SHP77 (cell line): ENCODE results near the gene RBKS.
"Not testable (repeated sequence)": the region's sequence is repeated elsewhere in the genome, so short reads cannot be mapped to it uniquely, and the experiment has no call there.

Experiments used
- DNase-seq, 2 experiments: peaks; one replicate each; lab custom pipeline; 2025; lab: John Stamatoyannopoulos, UW

The RBKS gene

DNA sequence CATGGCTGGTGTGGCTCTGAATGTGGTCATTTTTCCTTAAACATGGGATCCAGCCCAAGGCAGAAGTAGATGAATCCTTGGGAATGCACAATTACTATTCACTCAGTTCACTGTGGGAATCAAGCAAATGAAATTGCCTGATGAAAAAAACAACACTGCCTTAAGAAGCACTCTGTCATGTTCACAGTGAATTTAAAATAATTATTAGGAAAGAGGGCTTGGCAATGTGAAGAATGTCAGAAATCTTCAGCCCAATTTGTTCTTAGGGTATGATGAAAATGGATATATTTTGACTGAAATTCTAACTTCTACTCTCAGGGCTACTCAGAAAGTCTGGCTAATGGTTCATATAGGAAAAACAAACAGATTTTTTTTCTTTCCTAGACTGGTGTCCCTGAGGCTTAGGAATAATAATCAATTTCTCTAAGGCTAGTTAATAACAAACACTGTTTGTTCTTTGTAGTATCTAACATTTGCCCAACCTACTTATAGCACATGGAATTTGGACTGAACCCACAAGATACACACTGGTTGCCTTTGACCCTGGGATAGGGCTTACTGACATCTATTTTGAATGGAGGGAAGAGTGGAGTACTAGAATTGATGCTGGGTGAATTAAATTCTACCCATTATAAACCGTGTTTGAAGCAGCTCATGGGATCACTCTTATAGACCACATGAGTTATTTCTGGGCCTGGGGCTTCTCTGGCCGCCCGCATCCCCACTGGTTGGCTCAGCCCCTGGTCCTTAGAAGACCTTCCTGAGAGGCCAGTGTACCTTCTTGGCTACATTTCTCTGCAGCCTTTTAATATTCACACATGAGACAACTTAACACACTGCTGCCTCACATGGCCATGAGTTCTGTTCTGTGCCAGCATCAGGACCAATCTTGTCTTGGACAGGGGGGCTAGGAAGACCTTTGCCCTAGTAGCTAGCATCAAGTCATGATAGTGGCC, 127.0 kb downstream of the RBKS start:
- DNase-seq: no peak

DNA sequence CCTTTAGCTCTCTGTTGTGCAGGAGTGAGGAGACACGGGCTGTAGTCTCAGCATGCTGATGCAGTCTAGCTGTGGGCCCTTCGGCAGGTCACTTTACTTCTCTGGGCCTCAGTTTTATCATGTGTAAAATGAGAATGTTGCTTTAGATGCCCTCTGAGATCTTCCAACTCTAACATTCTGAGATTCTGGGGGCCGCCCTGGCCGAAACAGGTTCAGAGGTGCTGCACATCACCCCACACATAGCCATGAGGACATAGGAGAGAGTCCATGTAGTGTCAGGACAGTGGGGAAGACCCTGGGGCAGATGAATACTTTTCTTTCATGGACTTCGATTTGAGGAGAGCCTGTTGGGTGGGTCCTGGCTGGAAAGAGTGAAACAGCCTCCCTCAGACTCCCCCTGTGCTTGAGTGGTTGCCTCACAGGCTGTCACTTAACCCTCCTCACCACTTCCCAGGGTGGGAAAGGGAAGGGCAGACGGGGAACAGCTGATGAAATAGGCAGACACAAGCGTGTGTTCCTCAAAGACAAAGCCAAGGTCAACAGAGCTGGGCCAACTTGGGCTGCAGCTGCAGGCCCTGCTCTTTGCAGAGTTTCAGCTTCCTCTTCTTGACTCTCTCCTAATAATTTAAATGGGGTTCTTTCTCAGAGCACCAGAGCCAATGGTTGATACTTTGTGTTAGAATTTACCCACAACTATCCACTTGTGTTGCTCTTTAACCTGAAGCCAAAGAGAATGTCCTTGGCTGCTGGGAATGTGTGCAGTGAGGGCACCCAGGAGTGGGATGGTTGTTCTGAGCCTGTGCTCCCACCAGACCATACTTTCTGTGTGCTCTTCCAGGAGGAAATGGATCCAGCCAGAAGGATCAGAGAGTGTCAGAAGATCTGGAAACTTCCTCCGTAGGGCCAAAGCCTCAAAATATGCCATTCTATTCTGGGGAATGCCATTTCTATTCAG, 133.4 kb downstream of the RBKS start:
- DNase-seq: peak; percentile 41 to 53

DNA sequence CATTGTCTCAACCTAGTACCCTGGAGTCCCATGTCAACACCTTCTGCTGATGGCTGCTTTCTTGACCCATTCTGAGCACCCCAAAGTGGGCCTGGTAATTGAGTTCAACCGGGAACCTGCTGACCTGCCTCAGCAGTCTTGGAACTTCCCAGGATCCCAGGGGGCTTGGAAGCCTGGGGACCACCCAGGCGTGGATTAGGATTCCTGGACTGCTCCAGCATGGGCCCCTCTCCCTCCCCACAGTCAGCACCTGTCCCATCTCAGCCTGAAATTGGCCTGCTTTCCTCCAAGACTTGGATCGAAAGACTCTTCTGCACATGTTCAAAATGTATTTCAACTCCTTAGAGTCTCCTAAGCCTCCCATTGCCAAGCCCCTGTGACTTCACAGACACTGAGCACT, 134.1 kb downstream of the RBKS start:
- DNase-seq: no peak

DNA sequence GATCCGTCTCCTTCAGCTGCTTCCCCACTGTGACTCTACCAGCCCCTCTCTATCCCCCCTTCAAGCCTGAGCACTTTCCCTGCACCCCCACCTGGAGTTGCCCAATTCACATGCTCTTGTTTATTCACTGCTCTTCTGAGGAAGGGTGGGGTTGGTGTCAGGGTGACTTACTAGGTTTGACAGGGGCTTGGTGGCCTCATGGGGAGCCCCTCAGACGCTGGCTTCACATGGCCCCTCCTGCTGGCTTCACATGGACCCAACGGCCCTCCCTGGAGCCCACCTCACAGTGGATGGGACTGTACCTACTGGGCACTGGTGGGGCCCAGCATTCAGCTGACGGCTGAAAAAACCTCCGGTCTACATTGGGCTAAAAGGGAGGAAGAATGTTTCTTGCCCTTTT, 135.4 kb downstream of the RBKS start:
- no peak for DNase-seq

DNA sequence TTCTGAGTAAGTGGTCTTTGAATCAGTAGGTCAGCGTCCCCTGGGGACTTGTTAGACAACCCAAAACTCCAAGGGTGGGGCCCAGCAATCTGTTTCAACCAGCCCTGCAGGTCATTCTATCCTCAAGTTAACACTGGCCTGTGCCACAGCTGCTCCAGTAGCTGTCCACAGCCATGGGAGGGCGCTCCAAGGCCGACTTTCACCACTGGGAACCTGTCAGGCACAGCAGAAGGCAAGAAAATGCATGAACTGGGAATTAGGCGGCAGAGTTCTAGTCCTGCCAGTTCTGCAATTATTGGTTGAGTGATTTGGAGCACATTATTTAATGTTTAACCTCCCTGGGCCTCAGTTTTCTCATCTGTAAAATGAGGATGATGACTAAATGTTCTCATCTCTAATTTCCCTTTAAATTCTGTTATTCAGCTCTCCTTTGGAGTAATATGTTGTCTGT, 136.0 kb downstream of the RBKS start:
- DNase-seq: peak; percentile 77 to 84

DNA sequence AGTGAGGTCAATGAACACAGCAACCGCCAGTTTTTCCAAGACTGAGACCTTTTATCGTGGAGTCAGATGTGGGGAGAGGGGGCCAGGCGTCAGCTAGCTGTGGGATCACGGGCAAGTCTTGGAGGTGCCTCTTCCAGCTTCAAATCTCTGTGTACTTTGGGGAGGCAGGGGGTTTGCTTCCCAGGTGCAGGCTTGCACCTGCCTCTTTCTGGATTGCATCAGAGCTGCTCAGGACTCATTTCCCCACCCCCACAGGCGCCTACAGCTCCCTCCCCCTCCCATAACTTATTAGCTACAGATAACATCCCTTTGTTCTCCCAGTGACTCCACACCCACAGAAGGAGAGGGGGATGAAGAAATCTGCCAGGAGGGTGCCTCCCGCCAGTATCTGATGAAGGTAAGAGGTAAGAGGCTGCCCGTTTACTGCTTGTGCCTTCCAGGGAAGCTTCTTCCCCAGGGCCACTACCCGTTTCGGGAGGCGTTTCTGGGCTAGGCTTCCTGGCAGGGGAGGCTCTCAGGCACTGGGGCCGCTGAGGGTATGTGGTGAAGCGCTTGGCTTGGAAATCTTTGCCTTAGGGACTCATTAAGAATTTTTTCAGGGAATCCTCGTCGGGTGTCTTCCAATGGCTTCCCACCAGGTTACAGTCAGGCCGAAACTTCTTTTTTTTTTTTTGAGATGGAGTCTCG, 137.5 kb downstream of the RBKS start:
- peak; percentile 74 to 85 for DNase-seq

DNA sequence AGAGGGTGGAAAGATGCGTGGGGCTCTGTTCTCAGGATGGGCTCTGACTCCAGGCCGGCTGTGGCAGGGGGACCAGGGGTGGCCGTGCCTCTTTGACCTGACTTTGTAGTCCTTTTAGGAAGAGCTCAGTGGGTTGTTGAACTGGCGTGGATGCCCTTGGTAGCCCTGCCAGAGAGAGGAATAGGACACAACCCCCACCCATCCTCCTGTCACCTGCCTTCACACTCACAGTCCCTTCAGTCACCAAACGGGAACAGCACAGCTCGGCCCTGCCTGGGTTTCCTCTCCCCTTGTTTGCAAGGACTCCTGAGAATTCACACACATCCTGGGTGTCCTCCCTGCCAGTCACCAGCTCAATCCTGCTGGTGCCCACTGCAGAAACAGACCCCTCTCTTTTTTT, 138.8 kb downstream of the RBKS start:
- DNase-seq: no peak

DNA sequence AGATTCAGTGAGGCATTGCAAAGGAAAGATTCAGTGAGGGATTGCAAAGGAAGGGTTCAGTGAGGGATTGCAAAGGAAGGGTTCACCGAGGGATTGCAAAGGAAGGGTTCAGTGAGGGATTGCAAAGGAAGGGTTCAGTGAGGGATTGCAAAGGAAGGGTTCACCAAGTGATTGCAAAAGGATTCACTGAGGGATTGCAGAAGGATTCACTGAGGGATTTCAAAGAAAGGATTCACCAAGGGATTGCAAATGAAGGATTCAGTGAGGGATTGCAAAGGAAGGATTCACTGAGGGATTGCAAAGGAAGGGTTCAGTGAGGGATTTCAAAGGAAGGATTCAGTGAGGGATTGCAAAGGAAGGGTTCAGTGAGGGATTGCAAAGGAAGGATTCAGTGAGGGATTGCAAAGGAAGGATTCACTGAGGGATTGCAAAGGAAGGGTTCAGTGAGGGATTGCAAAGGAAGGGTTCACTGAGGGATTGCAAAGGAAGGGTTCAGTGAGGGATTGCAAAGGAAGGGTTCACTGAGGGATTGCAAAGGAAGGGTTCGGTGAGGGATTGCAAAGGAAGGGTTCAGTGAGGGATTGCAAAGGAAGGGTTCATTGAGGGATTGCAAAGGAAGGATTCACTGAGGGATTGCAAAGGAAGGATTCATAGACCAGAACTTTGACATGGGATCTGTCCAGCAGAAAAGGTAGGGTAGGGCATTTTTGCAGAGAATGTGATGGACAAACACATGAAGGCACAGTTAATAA, 141.2 kb downstream of the RBKS start:
- DNase-seq: not testable (repeated sequence)

DNA sequence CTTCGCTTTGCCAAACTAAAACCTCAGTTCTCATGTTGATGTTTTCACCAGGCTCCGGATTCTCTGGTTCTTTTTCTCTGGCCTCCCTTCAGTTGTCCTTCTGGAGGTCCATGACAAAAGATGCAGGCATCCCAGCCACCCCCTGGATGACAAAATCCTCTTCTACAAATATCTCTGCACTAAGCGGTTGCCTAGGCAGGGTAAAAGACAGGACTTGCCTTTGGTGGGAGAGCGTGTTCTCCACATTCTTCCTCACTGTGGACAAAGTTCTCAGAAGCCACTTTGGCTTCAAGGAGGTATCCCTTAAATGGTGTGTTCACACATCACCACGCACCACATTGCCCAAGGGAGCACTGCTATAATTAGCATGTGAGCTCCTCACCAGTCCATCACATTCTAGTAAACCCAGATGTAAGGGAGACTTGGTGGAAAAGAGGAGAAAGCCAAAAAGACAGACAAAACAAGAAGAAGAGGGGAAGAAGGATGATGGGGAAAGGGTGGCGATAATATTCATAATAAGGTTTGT, 142.3 kb downstream of the RBKS start:
- no peak for DNase-seq

DNA sequence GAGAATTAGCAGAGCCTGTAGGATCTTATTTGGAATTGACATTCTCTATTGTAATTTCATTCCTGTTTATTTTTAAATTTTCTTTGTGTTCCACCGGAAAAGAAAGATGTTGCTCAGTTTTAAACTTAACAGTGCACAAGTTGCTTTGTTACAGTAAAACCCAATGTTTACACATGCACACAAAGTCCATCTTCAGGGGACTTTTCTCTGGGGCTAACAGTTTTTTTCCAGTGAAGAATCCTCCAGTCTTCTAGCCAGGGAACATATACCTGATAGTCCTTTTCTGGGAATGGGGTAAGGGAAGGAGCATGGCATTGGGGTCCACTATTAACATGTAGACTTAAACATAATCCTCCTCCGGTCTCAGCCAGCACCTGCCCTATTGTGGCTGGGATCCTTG, 143.9 kb downstream of the RBKS start:
- DNase-seq: no peak

DNA sequence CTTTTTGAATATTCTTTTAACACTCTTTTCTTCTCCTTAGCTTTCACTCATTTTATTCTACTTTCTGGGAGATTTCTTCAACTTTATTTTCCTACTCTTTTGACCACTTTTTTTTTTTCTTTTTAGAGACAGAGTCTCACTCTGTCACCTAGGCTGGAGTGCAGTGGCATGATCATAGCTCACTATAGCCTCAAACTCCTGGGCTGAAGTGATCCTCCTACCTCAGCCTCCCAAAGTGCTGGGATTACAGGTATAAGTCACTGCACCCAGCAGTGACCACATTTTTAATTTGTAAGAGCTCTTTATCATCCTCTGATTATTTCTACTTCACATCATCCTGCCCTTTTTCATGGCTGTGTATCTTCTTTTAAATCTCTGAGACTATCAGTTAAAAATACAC, 144.7 kb downstream of the RBKS start:
- DNase-seq: not testable (repeated sequence)

DNA sequence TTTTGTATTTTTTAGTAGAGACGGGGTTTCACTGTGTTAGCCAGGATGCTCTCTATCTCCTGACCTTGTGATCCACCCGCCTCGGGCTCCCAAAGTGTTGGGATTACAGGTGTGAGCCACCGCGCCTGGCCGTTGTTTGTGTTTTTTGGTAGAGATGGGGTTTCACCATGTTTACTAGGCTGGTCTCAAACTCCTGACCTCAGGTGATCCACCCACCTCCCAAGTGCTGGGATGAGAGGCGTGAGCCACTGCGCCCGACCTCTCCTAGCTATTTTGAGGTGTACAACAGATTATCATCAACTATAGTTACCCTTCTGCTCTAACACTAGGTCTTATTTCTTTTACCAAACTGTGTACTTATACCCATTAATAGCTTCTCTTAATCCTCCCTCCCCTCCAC, 147.6 kb downstream of the RBKS start:
- DNase-seq: no peak

DNA sequence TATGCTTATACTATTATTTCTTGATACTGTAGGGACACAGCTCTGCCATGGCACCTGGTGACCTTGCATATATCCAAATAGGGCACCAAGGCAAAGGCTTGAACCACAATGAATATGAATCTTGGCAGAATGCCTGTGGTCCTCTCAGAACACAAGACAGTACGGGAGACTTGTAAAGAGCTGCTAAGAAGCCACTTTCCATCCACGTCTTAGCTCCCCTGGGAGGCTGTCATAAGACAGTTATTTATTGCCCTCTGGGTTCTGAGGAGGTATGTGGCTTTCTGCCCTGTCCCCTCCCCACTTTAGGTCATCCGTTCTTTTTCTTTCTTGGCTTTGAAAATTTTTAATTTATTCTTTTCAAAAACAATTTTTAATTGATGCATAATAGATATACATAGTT, 148.5 kb downstream of the RBKS start:
- DNase-seq: no peak

DNA sequence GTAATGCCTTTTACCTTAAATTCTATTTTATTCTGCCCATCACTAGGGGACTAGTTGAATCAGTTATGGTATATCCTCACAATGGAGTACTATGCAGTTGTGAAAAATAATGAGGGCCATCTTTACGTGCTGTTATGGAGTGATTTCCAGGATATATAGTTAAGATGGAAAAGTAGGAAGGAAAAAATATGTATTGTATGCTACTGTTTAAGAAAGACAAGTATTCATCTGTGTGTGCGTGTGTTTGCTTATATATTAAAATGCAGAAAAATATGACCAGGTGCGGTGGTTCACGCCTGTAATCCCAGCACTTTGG, 151.2 kb downstream of the RBKS start:
- no peak for DNase-seq

DNA sequence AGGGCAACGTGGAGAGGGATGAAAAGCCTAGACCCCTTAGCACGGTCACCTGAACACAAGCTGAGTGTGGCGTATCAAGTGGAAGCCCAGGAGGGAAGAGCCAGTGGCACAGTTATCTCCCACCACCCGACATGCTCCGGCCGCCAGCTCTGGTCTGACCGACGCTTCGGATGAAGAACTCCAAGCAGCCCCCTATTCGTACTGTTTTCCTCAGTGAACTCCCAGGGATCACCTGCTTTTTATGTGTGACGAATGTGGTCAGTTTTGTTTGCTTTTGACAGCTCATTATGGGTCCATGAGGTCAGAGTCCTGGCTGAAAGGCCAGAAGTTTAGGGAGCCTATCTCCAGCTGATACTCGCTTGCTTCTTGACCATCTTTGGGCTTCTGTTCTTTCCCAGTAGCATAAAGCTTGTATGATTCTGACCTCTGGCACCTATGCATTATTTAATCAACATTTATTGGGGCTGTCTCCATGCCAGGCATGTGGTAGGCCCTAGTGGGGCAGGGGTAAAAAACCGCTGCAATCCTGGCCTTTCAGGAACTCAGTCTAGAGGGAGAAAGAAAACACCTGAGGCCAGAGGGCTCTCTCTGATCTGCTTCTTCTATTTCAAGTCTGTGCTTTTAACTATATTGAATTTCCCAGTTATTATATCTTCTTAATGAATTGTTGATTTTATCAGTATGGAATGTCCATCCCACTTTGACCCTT, 151.7 kb downstream of the RBKS start:
- no peak for DNase-seq

DNA sequence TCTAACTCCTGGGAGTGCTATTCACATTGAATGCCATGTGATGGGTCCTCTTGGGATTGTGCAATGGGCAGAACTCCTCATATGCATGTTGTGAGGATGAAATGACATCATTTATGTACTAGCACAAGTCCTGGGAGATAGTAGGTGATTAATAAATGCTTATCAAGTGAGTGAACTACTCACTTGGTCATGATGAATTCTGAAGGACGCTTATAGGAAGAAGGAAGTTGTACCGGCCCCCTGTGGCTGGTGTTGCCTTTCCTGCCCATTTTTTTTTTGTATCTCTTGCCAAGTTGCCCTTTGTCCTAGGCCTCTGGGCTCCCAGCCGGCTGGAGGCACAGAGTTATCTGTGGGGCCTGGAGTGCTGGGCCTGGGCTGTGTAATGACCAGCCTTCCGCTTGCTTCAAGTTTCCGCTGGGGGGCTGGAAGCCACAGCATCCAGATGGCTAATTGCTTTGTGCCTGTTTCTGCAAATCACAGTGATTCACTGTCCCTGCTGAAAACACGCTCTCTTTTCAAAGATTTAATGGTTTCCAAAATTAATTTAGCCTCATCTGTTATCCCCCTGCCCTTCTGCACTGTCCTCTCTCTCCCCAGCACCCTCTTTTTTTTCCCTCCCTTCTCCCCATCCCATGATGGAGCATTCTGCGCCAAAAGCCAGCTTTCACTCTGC, 152.4 kb downstream of the RBKS start:
- DNase-seq: no peak

DNA sequence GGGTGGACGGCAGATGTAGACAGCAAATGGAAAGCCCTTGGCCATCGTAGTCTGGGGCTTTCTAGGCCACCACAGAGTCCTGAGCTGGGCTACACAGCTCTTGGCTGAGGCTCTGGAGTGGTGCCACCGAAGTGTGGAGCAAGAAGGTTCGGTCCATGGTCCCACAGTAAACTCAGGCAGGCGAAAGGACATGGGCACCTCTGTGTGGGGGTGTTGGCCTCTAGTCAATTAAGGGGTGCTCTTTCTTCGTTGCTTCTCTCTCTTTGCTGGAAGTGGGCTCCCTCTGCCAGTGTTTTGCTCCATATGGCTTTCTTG, 153.3 kb downstream of the RBKS start:
- DNase-seq: no peak

DNA sequence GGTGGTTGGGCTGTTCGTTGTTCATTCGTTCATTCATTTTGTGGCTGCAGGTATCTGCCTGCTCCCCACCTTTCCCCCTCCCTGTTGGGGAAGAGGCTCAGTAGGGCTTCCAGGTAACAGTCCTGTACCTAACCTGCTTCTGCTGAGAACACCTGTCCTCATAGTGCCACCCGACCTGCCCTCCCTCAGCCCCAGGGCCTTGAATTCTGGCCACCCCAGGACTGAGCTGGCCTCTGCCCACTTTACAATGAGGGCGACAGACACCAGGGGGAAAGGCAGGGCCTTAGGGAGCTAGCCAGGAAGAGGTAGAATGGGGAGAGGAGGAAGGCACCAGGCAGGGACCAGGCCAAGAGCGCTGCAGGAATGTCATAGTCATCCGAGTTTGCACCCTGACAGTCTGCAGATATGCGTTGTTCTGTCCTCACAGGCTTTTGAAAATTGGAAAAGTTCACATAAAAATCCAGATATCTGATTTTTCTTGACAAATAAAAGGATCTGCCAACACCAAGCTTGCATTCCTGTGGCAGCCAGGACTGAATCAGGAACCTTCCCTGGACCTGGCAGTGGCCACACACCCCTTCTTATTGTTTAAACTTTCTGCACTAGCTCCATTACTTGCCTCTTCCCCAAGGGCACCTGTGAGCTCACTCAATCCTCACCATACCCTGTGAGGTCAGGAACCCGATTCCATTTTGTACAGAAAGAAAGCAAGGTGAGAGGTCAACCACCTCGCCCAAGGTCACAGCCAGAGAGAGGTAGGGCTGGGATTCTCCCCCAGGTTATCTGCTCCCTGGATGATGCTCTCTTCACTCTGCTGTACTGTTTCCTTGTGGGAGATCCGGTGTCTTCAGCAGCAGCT, 153.9 kb downstream of the RBKS start:
- DNase-seq: no peak

DNA sequence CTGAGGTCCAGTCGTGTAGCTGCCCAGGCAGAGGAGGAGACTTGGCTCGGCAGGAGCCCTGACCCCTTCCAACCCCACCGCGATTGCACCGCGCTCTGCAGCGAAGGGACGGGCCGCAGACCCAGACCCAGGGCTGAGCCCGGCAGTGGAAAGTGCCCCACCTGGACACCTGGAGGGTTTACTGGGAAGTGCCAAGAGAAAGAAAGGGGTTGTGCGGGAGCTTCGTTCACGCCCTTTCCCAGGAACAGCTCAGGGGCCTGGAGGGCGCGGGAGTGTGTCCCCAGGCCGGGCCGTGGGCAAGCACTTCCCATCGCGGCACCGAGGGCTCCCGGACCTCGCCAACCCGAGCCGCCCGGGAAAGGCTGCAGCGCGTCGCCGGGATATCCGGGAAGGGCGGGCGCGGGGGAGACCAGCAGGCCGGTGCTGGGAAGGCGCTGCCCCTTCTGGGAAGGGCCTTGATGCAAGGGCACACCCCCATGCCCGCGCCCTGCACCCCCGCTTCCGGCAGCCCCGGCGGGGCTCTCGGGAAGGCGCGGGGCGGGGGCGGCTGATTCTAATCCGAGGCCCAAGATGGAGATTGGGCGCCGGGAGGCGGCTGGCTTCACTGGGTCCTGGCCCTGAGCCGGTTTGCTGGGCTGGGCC, 154.8 kb downstream of the RBKS start:
- no peak for DNase-seq
